HepG2 (cell line): Measurements from ENCODE around the gene CHMP1A. TPM values are rescaled to one million over a fixed set of nuclear protein-coding genes. Genes with fewer than 3 reads are reported as not detected.

ENCODE experiments used
- DPF2 ChIP-seq: sonication (generic); formaldehyde crosslinking; IDR thresholded peaks from 2 replicates; pipeline ENCODE4 v1.4.0; 2020; ENCODE audit warnings: mild to moderate bottlenecking, low read depth, missing genetic modification reagents, borderline replicate concordance
- HNRNPK ChIP-seq: fragments of 200-400 bp; formaldehyde crosslinking; IDR thresholded peaks from 2 replicates; pipeline ENCODE4 v1.6.1; 2018; ENCODE audit warnings: low read length, low read depth, moderate library complexity, mild to moderate bottlenecking; ENCODE audit not compliant: poor library complexity, severe bottlenecking
- IRX3 ChIP-seq: sonication (generic); formaldehyde crosslinking; IDR thresholded peaks from 2 replicates; pipeline ENCODE4 v1.8.1; 2023; ENCODE audit warnings: mild to moderate bottlenecking, low read depth, missing genetic modification reagents, borderline replicate concordance
- ISX ChIP-seq: sonication (generic); formaldehyde crosslinking; conservative IDR thresholded peaks from 2 replicates; pipeline ENCODE4 v1.5.0; 2020; ENCODE audit warnings: missing genetic modification reagents
- MAFK ChIP-seq, 2 experiments: IDR thresholded peaks in 1 of 2; conservative IDR thresholded peaks in 1 of 2; 2 replicates each; pipeline ENCODE4 v1.6.1; 2011; ENCODE audit warnings: improper control_type of control experiment in 2 of 2, low read length in 2 of 2
- RFXAP ChIP-seq: sonication (generic); formaldehyde crosslinking; IDR thresholded peaks from 2 replicates; pipeline ENCODE4 v1.4.0; 2020; ENCODE audit warnings: missing genetic modification reagents, borderline replicate concordance
- SOX6 ChIP-seq, 2 experiments: fragments of 450-650 bp in 1 of 2; sonication (generic) in 1 of 2; formaldehyde crosslinking in 1 of 2; IDR thresholded peaks; 2 replicates each; pipeline versions ENCODE4 v1.4.0 to v1.6.1; 2017 to 2020; ENCODE audit warnings: antibody characterized with exemption in 1 of 2, mild to moderate bottlenecking in 1 of 2, missing genetic modification reagents in 1 of 2
- TP53 ChIP-seq: sonication (generic); formaldehyde crosslinking; conservative IDR thresholded peaks from 2 replicates; pipeline ENCODE4 v1.4.0; 2020; ENCODE audit warnings: missing genetic modification reagents
- YEATS4 ChIP-seq: sonication (generic); formaldehyde crosslinking; IDR thresholded peaks from 2 replicates; pipeline ENCODE4 v1.4.0; 2020; ENCODE audit warnings: missing genetic modification reagents, borderline replicate concordance
- ZNF264 ChIP-seq: sonication (generic); formaldehyde crosslinking; IDR thresholded peaks from 2 replicates; pipeline ENCODE4 v1.4.0; 2020; ENCODE audit warnings: missing genetic modification reagents
- ZNF567 ChIP-seq: sonication (generic); formaldehyde crosslinking; IDR thresholded peaks from 2 replicates; pipeline ENCODE4 v1.8.1; 2023; ENCODE audit warnings: mild to moderate bottlenecking, missing genetic modification reagents, borderline replicate concordance
- polyA plus RNA-seq, 8 experiments: library from polyadenylated mRNA; depleted of rRNA in 3 of 8; stranded (reverse) in 7 of 8; unstranded in 1 of 8; fragments of >200 nt; fragmentation: Illumina TruSeq in 4 of 8; extraction: Trizol in 4 of 8; gene quantifications; 2 replicates each; pipeline versions ENCODE4 v1.2.1 to v1.2.3, GENCODE V29; 2011 to 2016; ENCODE audit warnings: low read depth in 4 of 8, missing spikeins in 1 of 8, mixed read lengths in 1 of 8; ENCODE audit not compliant: insufficient read depth in 1 of 8
- total RNA-seq, 5 experiments: library from RNA; depleted of rRNA; stranded (reverse); fragments of >200 nt; fragmentation: Illumina TruSeq; extraction: Trizol; gene quantifications; 2 replicates each; pipeline ENCODE4 v1.2.3, GENCODE V29; 2016; ENCODE audit warnings: low read depth in 1 of 5
- TF ChIP-seq, protein P1 (sequence below), 2 experiments: IDR thresholded peaks; 2 replicates each; pipeline ENCODE4 v1.6.1; 2011 to 2012; ENCODE audit warnings: low read length in 2 of 2, borderline replicate concordance in 1 of 2, low read depth in 1 of 2, mild to moderate bottlenecking in 1 of 2, moderate library complexity in 1 of 2
- TF ChIP-seq, protein P2 (sequence below): sonication (generic); formaldehyde crosslinking; IDR thresholded peaks from 2 replicates; pipeline ENCODE4 v1.8.1; 2023; ENCODE audit warnings: mild to moderate bottlenecking, missing genetic modification reagents, borderline replicate concordance
- TF ChIP-seq, protein P3 (sequence below): sonication (generic); formaldehyde crosslinking; IDR thresholded peaks from 2 replicates; pipeline ENCODE4 v1.4.0; 2020; ENCODE audit warnings: mild to moderate bottlenecking, missing genetic modification reagents

Gene CHMP1A
- total and polyA plus RNA-seq, 2 of the 13 experiments (the other 11 are each of a cell fraction or from before 2014, with no cell fraction given) = 69.4 to 73.3 TPM

DNA sequence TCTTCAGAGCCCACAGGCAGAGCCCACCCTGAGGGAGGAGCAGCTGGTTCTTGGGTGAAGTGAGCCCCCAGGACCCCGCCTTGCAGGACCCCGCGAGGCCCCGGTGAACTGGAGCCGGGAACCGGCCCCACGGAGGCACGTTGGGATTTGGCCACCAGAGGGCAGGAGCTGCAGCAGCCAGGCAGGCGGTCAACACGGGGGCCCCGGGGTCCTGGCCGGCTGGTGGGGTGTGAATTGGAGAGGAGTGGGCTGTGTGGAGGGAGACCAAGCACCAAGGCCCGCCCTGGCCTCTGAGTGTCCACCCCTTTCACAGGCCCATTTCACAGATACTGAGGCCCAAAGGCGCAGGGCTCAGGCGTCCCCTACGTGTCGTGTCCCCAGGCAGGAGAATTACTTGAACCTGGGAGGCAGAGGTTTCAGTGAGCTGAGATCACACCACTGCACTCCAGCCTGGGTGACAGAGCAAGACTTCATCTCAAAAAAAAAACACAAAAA, 41.9 kb downstream of the CHMP1A start (continued):
- TF ChIP-seq, protein P1, sequence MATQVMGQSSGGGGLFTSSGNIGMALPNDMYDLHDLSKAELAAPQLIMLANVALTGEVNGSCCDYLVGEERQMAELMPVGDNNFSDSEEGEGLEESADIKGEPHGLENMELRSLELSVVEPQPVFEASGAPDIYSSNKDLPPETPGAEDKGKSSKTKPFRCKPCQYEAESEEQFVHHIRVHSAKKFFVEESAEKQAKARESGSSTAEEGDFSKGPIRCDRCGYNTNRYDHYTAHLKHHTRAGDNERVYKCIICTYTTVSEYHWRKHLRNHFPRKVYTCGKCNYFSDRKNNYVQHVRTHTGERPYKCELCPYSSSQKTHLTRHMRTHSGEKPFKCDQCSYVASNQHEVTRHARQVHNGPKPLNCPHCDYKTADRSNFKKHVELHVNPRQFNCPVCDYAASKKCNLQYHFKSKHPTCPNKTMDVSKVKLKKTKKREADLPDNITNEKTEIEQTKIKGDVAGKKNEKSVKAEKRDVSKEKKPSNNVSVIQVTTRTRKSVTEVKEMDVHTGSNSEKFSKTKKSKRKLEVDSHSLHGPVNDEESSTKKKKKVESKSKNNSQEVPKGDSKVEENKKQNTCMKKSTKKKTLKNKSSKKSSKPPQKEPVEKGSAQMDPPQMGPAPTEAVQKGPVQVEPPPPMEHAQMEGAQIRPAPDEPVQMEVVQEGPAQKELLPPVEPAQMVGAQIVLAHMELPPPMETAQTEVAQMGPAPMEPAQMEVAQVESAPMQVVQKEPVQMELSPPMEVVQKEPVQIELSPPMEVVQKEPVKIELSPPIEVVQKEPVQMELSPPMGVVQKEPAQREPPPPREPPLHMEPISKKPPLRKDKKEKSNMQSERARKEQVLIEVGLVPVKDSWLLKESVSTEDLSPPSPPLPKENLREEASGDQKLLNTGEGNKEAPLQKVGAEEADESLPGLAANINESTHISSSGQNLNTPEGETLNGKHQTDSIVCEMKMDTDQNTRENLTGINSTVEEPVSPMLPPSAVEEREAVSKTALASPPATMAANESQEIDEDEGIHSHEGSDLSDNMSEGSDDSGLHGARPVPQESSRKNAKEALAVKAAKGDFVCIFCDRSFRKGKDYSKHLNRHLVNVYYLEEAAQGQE (IDR thresholded peaks at IDR 0.05; ENCODE audit: borderline replicate concordance in 1 of 2, low read depth in 1 of 2, low read length in 2 of 2) = no peak
- TF ChIP-seq ZNF264 = no peak
- TF ChIP-seq YEATS4 (CRISPR knock-in tag) = no peak
- 0 out of 2 replicates have a peak, but pooled peaks have one; percentile 25 for TF ChIP-seq ZNF567
- TF ChIP-seq TP53 = peak; percentile 24; the same call in 1 of the 2 replicates
- TF ChIP-seq, protein P2, sequence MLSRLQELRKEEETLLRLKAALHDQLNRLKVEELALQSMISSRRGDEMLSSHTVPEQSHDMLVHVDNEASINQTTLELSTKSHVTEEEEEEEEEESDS (CRISPR knock-in tag) = no peak
- TF ChIP-seq DPF2 = no peak
- TF ChIP-seq RFXAP = peak; percentile 59; the same call in 1 of the 2 replicates
- TF ChIP-seq, protein P3, sequence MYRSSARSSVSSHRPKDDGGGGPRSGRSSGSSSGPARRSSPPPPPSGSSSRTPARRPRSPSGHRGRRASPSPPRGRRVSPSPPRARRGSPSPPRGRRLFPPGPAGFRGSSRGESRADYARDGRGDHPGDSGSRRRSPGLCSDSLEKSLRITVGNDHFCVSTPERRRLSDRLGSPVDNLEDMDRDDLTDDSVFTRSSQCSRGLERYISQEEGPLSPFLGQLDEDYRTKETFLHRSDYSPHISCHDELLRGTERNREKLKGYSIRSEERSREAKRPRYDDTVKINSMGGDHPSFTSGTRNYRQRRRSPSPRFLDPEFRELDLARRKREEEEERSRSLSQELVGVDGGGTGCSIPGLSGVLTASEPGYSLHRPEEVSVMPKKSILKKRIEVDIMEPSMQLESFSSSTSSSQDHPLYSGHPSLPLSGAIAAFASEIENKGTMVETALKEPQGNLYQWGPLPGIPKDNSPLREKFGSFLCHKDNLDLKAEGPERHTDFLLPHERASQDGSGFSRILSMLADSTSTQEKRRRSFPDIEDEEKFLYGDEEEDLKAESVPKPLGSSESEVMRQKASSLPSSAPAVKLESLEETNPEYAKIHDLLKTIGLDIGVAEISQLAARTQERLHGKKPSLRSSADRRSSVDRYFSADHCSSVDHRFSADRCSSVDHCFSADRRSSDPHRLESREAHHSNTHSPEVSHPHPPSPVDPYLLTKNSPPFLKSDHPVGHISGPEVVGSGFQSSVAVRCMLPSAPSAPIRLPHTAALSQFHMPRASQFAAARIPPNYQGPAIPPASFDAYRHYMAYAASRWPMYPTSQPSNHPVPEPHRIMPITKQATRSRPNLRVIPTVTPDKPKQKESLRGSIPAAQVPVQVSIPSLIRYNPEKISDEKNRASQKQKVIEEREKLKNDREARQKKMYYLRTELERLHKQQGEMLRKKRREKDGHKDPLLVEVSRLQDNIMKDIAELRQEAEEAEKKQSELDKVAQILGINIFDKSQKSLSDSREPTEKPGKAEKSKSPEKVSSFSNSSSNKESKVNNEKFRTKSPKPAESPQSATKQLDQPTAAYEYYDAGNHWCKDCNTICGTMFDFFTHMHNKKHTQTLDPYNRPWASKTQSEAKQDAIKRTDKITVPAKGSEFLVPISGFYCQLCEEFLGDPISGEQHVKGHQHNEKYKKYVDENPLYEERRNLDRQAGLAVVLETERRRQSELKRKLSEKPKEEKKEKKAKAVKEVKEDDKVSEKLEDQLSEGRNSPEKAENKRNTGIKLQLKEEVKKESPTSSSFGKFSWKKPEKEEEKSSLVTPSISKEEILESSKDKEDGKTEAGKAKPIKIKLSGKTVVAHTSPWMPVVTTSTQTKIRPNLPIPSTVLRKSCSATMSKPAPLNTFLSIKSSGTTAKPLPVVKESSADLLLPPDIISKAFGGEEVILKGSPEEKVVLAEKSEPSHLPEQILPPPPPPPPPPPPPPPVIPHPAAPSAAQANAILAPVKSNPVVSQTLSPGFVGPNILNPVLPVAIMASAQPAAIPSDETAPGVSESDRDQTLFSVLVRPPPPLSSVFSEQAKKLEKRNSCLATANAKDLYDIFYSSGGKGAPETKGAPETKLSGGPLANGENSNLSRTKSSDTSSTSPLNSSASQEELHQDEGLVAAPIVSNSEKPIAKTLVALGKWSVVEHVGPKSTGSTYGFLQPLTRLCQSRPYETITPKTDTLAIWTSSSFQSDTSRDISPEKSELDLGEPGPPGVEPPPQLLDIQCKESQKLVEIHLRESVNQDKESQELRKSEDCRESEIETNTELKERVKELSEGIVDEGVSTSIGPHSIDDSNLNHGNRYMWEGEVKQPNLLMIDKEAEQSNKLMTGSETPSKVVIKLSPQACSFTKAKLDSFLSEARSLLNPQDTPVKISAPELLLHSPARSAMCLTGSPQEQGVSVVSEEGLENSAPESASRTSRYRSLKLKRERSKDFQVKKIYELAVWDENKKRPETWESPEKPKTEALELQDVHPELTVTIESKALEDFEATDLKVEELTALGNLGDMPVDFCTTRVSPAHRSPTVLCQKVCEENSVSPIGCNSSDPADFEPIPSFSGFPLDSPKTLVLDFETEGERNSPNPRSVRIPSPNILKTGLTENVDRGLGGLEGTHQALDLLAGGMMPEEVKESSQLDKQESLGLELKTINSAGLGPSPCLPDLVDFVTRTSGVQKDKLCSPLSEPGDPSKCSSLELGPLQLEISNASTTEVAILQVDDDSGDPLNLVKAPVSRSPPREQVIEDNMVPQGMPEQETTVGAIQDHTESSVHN = 0 out of 2 replicates have a peak, but pooled peaks have one; percentile 39
- no peak for TF ChIP-seq SOX6 (IDR thresholded peaks at IDR 0.05)
- TF ChIP-seq SOX6 (CRISPR knock-in tag; IDR thresholded peaks at IDR 0.05) = 0 out of 2 replicates have a peak, but pooled peaks have one; percentile 25
- no peak for TF ChIP-seq MAFK (conservative IDR thresholded peaks at IDR 0.05 in 1 of 2, IDR thresholded peaks at IDR 0.05 in 1 of 2; ENCODE audit: low read length in 2 of 2)
- TF ChIP-seq IRX3 = no peak
- TF ChIP-seq ISX (CRISPR knock-in tag) = no peak
- peak; percentile 52 for TF ChIP-seq HNRNPK
